ENCODE data around the gene THOC6. TPM values are rescaled to one million over a fixed set of nuclear protein-coding genes. Genes with fewer than 3 reads are reported as not detected.

THOC6 gene
- total RNA-seq, 1 donor from 2014 or later, result 27.4 TPM

GRCh38 chr16:2992383-2993081, 31.3 kb upstream of the THOC6 start:
- Mint-ChIP-seq H3K4me1 (ENCODE audit: low read depth) (no peaks in the 10 kb centered on the region), H3K9me3 (ENCODE audit: low read depth) (no peaks in the 10 kb centered on the region), H3K27ac (ENCODE audit: unreplicated experiment) (no peak overlapping the region), H3K36me3 (ENCODE audit: low read depth) (no peaks in the 10 kb centered on the region), H3K27me3 (ENCODE audit: low read depth) (no peaks in the 10 kb centered on the region), H3K4me3 (ENCODE audit: unreplicated experiment) (no peak overlapping the region)
- DNase-seq (ENCODE audit: low spot score), result no peak
- TF ChIP-seq, protein P1, sequence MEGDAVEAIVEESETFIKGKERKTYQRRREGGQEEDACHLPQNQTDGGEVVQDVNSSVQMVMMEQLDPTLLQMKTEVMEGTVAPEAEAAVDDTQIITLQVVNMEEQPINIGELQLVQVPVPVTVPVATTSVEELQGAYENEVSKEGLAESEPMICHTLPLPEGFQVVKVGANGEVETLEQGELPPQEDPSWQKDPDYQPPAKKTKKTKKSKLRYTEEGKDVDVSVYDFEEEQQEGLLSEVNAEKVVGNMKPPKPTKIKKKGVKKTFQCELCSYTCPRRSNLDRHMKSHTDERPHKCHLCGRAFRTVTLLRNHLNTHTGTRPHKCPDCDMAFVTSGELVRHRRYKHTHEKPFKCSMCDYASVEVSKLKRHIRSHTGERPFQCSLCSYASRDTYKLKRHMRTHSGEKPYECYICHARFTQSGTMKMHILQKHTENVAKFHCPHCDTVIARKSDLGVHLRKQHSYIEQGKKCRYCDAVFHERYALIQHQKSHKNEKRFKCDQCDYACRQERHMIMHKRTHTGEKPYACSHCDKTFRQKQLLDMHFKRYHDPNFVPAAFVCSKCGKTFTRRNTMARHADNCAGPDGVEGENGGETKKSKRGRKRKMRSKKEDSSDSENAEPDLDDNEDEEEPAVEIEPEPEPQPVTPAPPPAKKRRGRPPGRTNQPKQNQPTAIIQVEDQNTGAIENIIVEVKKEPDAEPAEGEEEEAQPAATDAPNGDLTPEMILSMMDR (IDR thresholded peaks at IDR 0.05), result no peak

DNA sequence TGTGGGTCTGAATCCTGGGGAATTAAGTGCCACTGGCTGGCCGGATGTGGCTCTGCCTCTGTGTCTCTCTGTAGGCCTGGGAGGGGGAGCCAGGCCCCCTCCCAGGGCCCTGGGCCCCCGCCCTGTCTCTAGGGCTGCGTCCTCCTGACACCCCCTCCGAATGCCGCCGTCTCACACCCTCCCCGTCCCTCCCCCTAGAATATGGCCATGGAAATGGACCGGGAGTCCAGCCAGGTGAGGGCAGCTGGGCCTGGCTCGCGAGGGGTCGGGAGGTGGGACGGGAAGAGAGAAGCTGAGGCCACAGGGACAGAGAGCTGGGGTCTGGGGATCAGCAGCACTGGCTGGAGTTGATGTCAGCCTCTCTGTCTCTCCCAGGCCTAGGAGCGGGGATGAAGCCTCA, 27.5 kb upstream of the THOC6 start:
- H3K9me3 Mint-ChIP-seq (ENCODE audit: low read depth), result no peaks in the 10 kb centered on the region
- DNase-seq (ENCODE audit: low spot score), result no peak
- TF ChIP-seq, protein P1 (IDR thresholded peaks at IDR 0.05), result no peak
- no peak overlapping the region for H3K27ac Mint-ChIP-seq (ENCODE audit: unreplicated experiment)
- H3K36me3 Mint-ChIP-seq (ENCODE audit: low read depth), result no peaks in the 10 kb centered on the region
- H3K27me3 Mint-ChIP-seq (ENCODE audit: low read depth), result no peaks in the 10 kb centered on the region
- H3K4me3 Mint-ChIP-seq (ENCODE audit: unreplicated experiment), result no peak overlapping the region
- no peaks in the 10 kb centered on the region for H3K4me1 Mint-ChIP-seq (ENCODE audit: low read depth)

GRCh38 chr16:2999929-3000328, 23.9 kb upstream of the THOC6 start:
- Mint-ChIP-seq H3K27me3 (ENCODE audit: low read depth) (peaks cover 2% of the 10 kb centered on the region), H3K27ac (ENCODE audit: unreplicated experiment) (no peak overlapping the region), H3K4me3 (ENCODE audit: unreplicated experiment) (no peak overlapping the region), H3K4me1 (ENCODE audit: low read depth) (peaks cover 2% of the 10 kb centered on the region), H3K9me3 (ENCODE audit: low read depth) (no peaks in the 10 kb centered on the region), H3K36me3 (ENCODE audit: low read depth) (no peaks in the 10 kb centered on the region)
- TF ChIP-seq, protein P1 (IDR thresholded peaks at IDR 0.05), result no peak
- DNase-seq (ENCODE audit: low spot score), result no peak

- Mint-ChIP-seq H3K4me1 (ENCODE audit: low read depth) (peaks cover 3% of the 10 kb centered on the region), H3K27ac (ENCODE audit: unreplicated experiment) (no peak overlapping the region), H3K9me3 (ENCODE audit: low read depth) (no peaks in the 10 kb centered on the region), H3K36me3 (ENCODE audit: low read depth) (no peaks in the 10 kb centered on the region), H3K4me3 (ENCODE audit: unreplicated experiment) (no peak overlapping the region), H3K27me3 (ENCODE audit: low read depth) (peaks cover 3% of the 10 kb centered on the region)
- DNase-seq (ENCODE audit: low spot score), result no peak
- TF ChIP-seq, protein P1 (IDR thresholded peaks at IDR 0.05), result no peak
Observed at GRCh38 chr16:3000540-3000939, 23.3 kb upstream of the THOC6 start.

DNA sequence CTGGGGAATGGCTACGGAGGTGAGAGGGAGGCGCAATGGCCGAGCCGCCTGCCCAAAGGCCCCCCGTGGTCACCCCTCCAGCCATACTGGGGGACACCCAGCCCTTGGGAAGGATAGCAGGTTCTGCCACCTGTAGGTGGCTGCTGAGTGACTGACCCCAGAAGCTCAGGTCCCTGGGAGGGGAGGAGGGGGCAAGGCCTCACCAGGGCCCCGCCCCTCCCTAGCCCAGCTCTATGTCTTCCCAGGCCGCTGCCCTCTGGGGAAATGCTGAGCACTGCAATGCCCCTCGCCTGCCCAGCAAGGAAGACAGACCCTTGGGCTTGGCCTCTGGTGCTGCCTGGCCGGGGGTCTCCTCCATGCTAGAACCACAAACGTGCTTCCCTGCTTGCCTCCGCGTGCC, 22.5 kb upstream of the THOC6 start:
- Mint-ChIP-seq H3K27ac (ENCODE audit: unreplicated experiment) (no peak overlapping the region), H3K4me3 (ENCODE audit: unreplicated experiment) (no peak overlapping the region), H3K27me3 (ENCODE audit: low read depth) (peaks cover 6% of the 10 kb centered on the region), H3K9me3 (ENCODE audit: low read depth) (no peaks in the 10 kb centered on the region), H3K36me3 (ENCODE audit: low read depth) (no peaks in the 10 kb centered on the region), H3K4me1 (ENCODE audit: low read depth) (peaks cover 3% of the 10 kb centered on the region)
- DNase-seq (ENCODE audit: low spot score), result no peak
- TF ChIP-seq, protein P1 (IDR thresholded peaks at IDR 0.05), result no peak

All from chondrocyte (in vitro differentiated cells).